WERI-Rb-1 (cell line): ENCODE results near the gene NRXN2.

ENCODE experiments used
- DNase-seq: peaks from one replicate; pipeline ENCODE4 v3.0.0-alpha.2; 2020
- H3K27ac ChIP-seq: fragments of 250-450 bp; sonication (Bioruptor Pico); 2 replicates; pipeline ENCODE4 v1.5.1; 2020; ENCODE audit warnings: mild to moderate bottlenecking, moderate library complexity
- H3K27me3 ChIP-seq: fragments of 250-450 bp; sonication (Bioruptor Pico); 2 replicates; pipeline ENCODE4 v1.5.1; 2021; ENCODE audit warnings: mild to moderate bottlenecking, low read depth, moderate library complexity; ENCODE audit not compliant: insufficient read depth, severe bottlenecking
- H3K36me3 ChIP-seq: fragments of 250-450 bp; sonication (Bioruptor Pico); 2 replicates; pipeline ENCODE4 v1.5.1; 2020; ENCODE audit warnings: mild to moderate bottlenecking, moderate library complexity
- H3K4me3 ChIP-seq: 2 replicates; pipeline ENCODE4 v1.5.1; 2011; ENCODE audit warnings: low read depth, mild to moderate bottlenecking, control low read depth, low read length
- H3K9me3 ChIP-seq: fragments of 250-450 bp; sonication (Bioruptor Pico); 2 replicates; pipeline ENCODE4 v1.5.1; 2021; ENCODE audit warnings: mild to moderate bottlenecking, moderate library complexity; ENCODE audit not compliant: severe bottlenecking
- TF ChIP-seq, protein P1 (sequence below): IDR thresholded peaks from 2 replicates; pipeline ENCODE4 v1.5.1; 2011; ENCODE audit warnings: low read depth, mild to moderate bottlenecking, control low read depth, inconsistent platforms, low read length

The NRXN2 gene

GRCh38 chr11:64746486-64746885 lies 23.5 kb upstream of the NRXN2 start:
- Histone ChIP-seq H3K4me3 (no peak overlapping the region), H3K36me3 (no peaks in the 10 kb centered on the region), H3K9me3 (no peaks in the 10 kb centered on the region), H3K27ac (no peak overlapping the region), H3K27me3 (peaks cover 21% of the 10 kb centered on the region)
- TF ChIP-seq, protein P1, sequence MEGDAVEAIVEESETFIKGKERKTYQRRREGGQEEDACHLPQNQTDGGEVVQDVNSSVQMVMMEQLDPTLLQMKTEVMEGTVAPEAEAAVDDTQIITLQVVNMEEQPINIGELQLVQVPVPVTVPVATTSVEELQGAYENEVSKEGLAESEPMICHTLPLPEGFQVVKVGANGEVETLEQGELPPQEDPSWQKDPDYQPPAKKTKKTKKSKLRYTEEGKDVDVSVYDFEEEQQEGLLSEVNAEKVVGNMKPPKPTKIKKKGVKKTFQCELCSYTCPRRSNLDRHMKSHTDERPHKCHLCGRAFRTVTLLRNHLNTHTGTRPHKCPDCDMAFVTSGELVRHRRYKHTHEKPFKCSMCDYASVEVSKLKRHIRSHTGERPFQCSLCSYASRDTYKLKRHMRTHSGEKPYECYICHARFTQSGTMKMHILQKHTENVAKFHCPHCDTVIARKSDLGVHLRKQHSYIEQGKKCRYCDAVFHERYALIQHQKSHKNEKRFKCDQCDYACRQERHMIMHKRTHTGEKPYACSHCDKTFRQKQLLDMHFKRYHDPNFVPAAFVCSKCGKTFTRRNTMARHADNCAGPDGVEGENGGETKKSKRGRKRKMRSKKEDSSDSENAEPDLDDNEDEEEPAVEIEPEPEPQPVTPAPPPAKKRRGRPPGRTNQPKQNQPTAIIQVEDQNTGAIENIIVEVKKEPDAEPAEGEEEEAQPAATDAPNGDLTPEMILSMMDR: no peak
- no peak for DNase-seq

DNA sequence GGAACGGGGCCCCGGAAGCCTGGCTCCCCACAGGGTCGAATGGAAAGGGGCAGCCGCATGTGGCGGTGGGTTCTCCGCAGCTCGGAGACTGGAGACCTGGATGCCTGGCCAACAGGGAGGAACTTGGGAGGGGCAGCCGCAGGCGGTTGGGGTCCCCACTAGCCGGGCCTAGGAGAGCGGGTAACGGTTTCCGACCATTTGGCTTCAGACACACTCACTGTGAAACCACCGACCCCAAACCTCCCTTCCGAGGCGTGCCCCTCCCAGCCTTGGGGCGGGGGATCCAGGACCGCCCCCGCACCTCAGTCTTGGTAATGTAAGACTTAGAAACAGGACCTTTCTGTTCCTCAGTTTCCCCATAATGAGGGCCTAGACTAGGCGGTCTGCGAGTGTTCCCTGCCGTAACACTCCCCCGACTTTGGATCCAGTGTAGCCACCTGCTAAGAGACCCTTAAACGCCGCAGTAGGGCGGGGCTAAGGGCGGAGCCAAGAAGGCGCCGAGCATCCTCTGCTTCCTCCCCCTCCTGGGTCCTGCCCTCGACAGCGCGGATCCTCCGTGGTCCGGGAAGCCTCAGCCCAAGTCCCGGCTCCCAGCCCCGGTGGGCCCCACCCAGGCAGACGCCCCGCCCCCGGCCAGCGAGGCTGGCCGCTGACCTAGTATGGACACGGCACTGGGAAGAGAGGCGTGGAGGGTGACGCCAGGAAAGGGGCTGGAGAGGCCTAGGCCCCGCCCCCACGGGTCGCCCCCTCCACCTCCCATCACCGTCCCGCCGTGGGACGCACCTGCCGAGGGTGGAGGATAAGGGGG lies 22.7 kb upstream of the NRXN2 start:
- H3K27ac ChIP-seq: no peak overlapping the region
- TF ChIP-seq, protein P1: no peak
- no peaks in the 10 kb centered on the region for H3K36me3 ChIP-seq
- H3K4me3 ChIP-seq: peak overlapping the region; percentile 59
- H3K27me3 ChIP-seq: peaks cover 21% of the 10 kb centered on the region
- H3K9me3 ChIP-seq: no peaks in the 10 kb centered on the region
- DNase-seq: peak; percentile 71

- Histone ChIP-seq H3K9me3 (no peaks in the 10 kb centered on the region), H3K27ac (no peak overlapping the region), H3K4me3 (peak overlapping the region; percentile 59), H3K36me3 (no peaks in the 10 kb centered on the region), H3K27me3 (peaks cover 21% of the 10 kb centered on the region)
- TF ChIP-seq, protein P1: no peak
- DNase-seq: no peak
Observed at GRCh38 chr11:64745189-64745520, 22.2 kb upstream of the NRXN2 start.

DNA sequence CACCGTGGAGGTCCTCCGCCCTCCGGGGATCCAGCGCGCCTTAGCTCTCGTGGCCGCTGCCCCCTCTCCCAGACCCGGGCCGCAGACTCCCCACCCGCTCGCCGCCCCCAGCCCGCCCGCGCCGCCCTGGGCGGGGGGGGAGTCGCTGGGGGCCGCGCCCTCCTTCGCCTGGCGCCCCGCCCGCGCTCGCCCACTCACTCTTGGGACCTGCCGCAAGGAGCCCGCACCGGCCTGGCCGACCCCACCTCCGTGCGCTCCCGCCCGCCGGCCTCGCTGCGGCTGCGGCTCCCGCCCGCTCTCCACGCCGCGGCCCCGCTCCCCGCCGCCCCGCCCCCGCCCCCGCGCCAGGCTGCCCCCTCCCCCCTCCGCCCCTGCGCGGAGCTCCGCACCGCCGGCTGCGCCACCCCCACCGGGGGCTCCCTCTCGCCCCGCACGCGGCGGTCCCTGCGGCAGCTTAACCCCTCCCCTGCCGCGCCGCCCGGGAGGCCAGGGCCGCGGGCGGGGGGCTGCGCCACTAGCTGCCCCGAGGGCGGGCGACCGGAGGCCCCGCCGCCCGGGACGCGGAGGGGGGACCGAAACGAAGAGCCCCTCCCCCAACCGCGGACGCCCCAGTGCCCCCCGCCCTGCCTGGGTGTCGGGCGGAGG lies 21.7 kb upstream of the NRXN2 start:
- TF ChIP-seq, protein P1: no peak
- H3K27ac ChIP-seq: no peak overlapping the region
- peak overlapping the region; percentile 59 for H3K4me3 ChIP-seq
- peaks cover 21% of the 10 kb centered on the region for H3K27me3 ChIP-seq
- no peak for DNase-seq
- H3K9me3 ChIP-seq: no peaks in the 10 kb centered on the region
- H3K36me3 ChIP-seq: no peaks in the 10 kb centered on the region

DNA sequence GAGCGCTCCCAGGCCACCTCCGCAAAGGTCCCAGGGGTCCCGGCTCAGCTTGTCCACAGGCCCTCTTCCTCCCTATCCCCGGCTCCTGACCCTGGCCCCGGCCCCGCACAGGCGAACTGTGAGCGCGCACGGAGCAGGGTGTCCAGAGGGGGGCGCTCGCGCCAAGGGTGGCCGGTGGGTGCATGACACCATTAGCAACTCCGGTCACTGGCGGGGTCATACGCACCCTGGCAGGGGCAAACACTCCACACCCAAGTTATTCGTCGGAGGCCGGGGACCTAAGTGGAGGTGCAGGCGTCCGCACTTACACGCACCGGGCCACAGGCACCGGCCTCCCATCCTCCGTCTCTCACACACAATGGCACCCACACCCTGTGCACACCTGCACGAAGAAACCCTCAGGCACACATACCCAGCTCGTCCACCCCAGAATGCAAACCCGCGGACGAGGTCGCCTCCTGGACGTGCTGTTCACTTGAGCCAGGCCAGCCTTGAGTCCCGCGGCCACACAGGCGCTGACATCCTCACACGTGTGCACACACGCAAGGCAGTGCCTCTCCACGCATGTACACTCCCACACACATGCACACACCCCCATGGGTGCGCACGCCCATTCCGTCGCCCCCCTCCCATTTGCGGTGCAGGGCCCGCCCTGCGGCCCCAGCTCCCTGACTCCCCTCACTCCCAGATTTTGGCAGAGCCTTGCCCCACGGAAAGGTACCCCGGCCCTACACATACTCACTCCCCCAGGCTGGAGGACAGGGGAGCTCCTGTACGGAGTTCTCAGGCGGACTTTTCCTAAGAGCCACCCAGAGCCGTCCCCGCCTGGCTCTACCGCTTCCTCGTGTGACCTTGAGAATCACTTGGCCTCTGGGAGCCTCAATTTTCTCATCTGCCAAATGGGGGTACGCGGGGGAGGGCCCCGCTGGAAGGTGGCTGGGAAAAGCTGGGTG lies 20.9 kb upstream of the NRXN2 start, which contains the start of gene RASGRP2:
RASGRP2 (minus strand) TSS at position 552 of the 953 bp plus-strand sequence. CDS start 1,276 bp downstream, outside the sequence.
- TF ChIP-seq, protein P1: peak; percentile 85
- peak; percentile 79 for DNase-seq

More for the DNA sequence above, 20.9 kb upstream of the NRXN2 start, which contains the start of gene RASGRP2:
- Histone ChIP-seq H3K27me3 (peaks cover 21% of the 10 kb centered on the region), H3K27ac (no peak within 1 kb of the TSS), H3K36me3 (no peaks in the 10 kb centered on the region), H3K4me3 (peak within 1 kb of the TSS; percentile 59), H3K9me3 (no peaks in the 10 kb centered on the region)
